GM23338 (cell line): Measurements from ENCODE around the gene MTA2.

Experiments
- CREB1 ChIP-seq: fragments of 250-450 bp; sonication (Bioruptor Pico); IDR thresholded peaks from 2 replicates; pipeline ENCODE4 v1.5.0; 2020; ENCODE audit warnings: low read depth, mild to moderate bottlenecking, moderate library complexity
- CTCF ChIP-seq, 2 experiments: fragments of 200-600 bp in 1 of 2; sonication (generic) in 1 of 2; conservative IDR thresholded peaks; 2 replicates each; pipeline versions ENCODE4 v1.5.1 to v1.6.1; 2016 to 2017; ENCODE audit warnings: antibody characterized with exemption in 2 of 2, low read depth in 2 of 2, mild to moderate bottlenecking in 2 of 2, moderate library complexity in 1 of 2
- ETS1 ChIP-seq: IDR thresholded peaks from 2 replicates; pipeline ENCODE4 v1.6.1; 2016; ENCODE audit warnings: antibody characterized with exemption
- EZH2 ChIP-seq: fragments of 200-600 bp; sonication (generic); IDR thresholded peaks from one replicate; pipeline ENCODE4 v1.8.0; 2017; ENCODE audit warnings: antibody characterized with exemption, mild to moderate bottlenecking, low read depth; ENCODE audit not compliant: unreplicated experiment
- EZH2phosphoT487 ChIP-seq: fragments of 200-600 bp; sonication (generic); IDR thresholded peaks from one replicate; pipeline ENCODE4 v1.8.1; 2018; ENCODE audit warnings: antibody characterized with exemption; ENCODE audit not compliant: unreplicated experiment
- JUNB ChIP-seq: IDR thresholded peaks from one replicate; pipeline ENCODE4 v1.6.1; 2016; ENCODE audit warnings: antibody characterized with exemption; ENCODE audit not compliant: unreplicated experiment
- NANOG ChIP-seq: IDR thresholded peaks from 2 replicates; pipeline ENCODE4 v1.6.1; 2016; ENCODE audit warnings: antibody characterized with exemption, borderline replicate concordance
- POLR2AphosphoS5 ChIP-seq: IDR thresholded peaks from 2 replicates; pipeline ENCODE4 v1.6.1; 2016; ENCODE audit warnings: antibody characterized with exemption, low read depth
- REST ChIP-seq: IDR thresholded peaks from one replicate; pipeline ENCODE4 v1.6.1; 2018; ENCODE audit warnings: antibody characterized with exemption; ENCODE audit not compliant: unreplicated experiment
- STAT1 ChIP-seq: IDR thresholded peaks from one replicate; pipeline ENCODE4 v1.6.1; 2016; ENCODE audit warnings: antibody characterized with exemption; ENCODE audit not compliant: unreplicated experiment
- ZNF114 ChIP-seq: fragments of 250-450 bp; sonication (Bioruptor Pico); IDR thresholded peaks from 2 replicates; pipeline ENCODE4 v1.5.0; 2020; ENCODE audit warnings: mild to moderate bottlenecking, moderate library complexity
- ZNF331 ChIP-seq: fragments of 250-450 bp; sonication (Bioruptor Pico); IDR thresholded peaks from 2 replicates; pipeline ENCODE4 v1.5.0; 2020; ENCODE audit warnings: low read depth, mild to moderate bottlenecking, moderate library complexity
- ZNF462 ChIP-seq: fragments of 250-450 bp; sonication (Bioruptor Pico); IDR thresholded peaks from 2 replicates; pipeline ENCODE4 v1.5.0; 2020; ENCODE audit warnings: mild to moderate bottlenecking, moderate library complexity

- TF ChIP-seq POLR2AphosphoS5 (no peak), EZH2 (no peak), CREB1 (CRISPR knock-in tag) (no peak), CTCF (conservative IDR thresholded peaks at IDR 0.05; ENCODE audit: low read depth in 2 of 2) (no peak), REST (no peak), NANOG (no peak), EZH2phosphoT487 (no peak), JUNB (no peak), ETS1 (no peak), ZNF462 (CRISPR knock-in tag) (no peak), ZNF114 (no peak), ZNF331 (CRISPR knock-in tag) (no peak), STAT1 (no peak)
These were observed 11.7 kb upstream of the MTA2 start for GRCh38 chr11:62613291-62613778.
